ENCODE data around the gene ETS2.

DNA sequence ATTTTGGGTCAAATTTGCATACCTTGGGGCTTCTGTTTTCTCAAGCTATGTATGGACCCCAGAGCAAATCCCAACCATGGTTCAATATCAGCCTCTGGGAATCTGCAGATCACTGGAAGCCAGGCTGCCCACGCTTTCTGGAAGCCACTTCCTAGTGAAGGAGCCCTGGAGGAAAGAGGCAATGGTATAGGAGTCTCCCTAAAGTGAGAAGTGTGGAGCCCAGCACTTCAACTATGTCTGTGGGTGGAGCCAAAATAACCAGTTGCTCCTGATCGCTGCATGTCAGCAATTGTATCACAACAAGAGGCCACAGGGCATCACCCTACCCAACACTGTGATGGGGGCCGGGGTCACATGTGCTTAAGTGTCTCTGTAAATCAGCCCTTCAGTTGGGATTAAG, 26.9 kb downstream of the ETS2 start:
- TF ChIP-seq, protein P1, sequence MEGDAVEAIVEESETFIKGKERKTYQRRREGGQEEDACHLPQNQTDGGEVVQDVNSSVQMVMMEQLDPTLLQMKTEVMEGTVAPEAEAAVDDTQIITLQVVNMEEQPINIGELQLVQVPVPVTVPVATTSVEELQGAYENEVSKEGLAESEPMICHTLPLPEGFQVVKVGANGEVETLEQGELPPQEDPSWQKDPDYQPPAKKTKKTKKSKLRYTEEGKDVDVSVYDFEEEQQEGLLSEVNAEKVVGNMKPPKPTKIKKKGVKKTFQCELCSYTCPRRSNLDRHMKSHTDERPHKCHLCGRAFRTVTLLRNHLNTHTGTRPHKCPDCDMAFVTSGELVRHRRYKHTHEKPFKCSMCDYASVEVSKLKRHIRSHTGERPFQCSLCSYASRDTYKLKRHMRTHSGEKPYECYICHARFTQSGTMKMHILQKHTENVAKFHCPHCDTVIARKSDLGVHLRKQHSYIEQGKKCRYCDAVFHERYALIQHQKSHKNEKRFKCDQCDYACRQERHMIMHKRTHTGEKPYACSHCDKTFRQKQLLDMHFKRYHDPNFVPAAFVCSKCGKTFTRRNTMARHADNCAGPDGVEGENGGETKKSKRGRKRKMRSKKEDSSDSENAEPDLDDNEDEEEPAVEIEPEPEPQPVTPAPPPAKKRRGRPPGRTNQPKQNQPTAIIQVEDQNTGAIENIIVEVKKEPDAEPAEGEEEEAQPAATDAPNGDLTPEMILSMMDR (IDR thresholded peaks at IDR 0.05), result no peak
- no peak for TF ChIP-seq EP300 (IDR thresholded peaks at IDR 0.05)

All from ovary (tissue), 3 donors.